Activated CD8-positive, alpha-beta T cell treated with anti-CD3 and anti-CD28 coated beads for 36 hours (primary cell): ENCODE data around the gene LIME1. TPM values are rescaled to one million over a fixed set of nuclear protein-coding genes. Genes with fewer than 3 reads are reported as not detected.

Experiments used
- ATAC-seq: fragments of 200-7000 bp; cut with Tn5 transposase; one replicate; pipeline ENCODE4 v1.10.0; 2021; ENCODE audit warnings: mild to moderate bottlenecking, moderate library complexity
- CTCF ChIA-PET: fragments of 350-600 bp; sonication (Branson Sonifier 250); formaldehyde crosslinking; loops from one replicate; lab custom pipeline; 2021; ENCODE audit warnings: antibody characterized with exemption; lab: Charles Lee
- POLR2A ChIA-PET: fragments of 350-600 bp; sonication (Branson Sonifier 250); formaldehyde crosslinking; loops from one replicate; lab custom pipeline; 2021; ENCODE audit warnings: antibody characterized with exemption; lab: Charles Lee
- DNase-seq: peaks from one replicate; pipeline ENCODE4 v3.0.0-alpha.2; 2020
- H3K27ac Mint-ChIP-seq: one replicate; pipeline ENCODE4 v1.8.0; 2021; ENCODE audit warnings: mild to moderate bottlenecking, mixed read lengths
- H3K27me3 Mint-ChIP-seq: one replicate; pipeline ENCODE4 v1.8.0; 2021; ENCODE audit warnings: mixed read lengths
- H3K36me3 Mint-ChIP-seq: one replicate; pipeline ENCODE4 v1.8.0; 2021; ENCODE audit warnings: low read depth, mixed read lengths
- H3K4me1 Mint-ChIP-seq: one replicate; pipeline ENCODE4 v1.8.0; 2021; ENCODE audit warnings: low read depth, mixed read lengths
- H3K4me3 Mint-ChIP-seq: one replicate; pipeline ENCODE4 v1.8.0; 2021; ENCODE audit warnings: mild to moderate bottlenecking, moderate library complexity, mixed read lengths
- H3K9me3 Mint-ChIP-seq: one replicate; pipeline ENCODE4 v1.8.0; 2021; ENCODE audit warnings: mixed read lengths
- intact Hi-C: fragments of 100-400 bp; cut with micrococcal nuclease; formaldehyde crosslinking; loops from one replicate; pipeline ENCODE4 v1.10.0; 2022
- total RNA-seq, 2 experiments: library from RNA; stranded (reverse); gene quantifications; one replicate each; pipeline ENCODE4 v1.2.3, GENCODE V29; 2021
- TF ChIP-seq, protein P1 (sequence below): fragments of 200-600 bp; IDR thresholded peaks from one replicate; pipeline ENCODE4 v1.8.0; 2022; ENCODE audit warnings: antibody characterized with exemption, mild to moderate bottlenecking

The LIME1 gene
- total RNA-seq, 2 experiments from 2014 or later = 15.5 to 16.8 TPM

DNA sequence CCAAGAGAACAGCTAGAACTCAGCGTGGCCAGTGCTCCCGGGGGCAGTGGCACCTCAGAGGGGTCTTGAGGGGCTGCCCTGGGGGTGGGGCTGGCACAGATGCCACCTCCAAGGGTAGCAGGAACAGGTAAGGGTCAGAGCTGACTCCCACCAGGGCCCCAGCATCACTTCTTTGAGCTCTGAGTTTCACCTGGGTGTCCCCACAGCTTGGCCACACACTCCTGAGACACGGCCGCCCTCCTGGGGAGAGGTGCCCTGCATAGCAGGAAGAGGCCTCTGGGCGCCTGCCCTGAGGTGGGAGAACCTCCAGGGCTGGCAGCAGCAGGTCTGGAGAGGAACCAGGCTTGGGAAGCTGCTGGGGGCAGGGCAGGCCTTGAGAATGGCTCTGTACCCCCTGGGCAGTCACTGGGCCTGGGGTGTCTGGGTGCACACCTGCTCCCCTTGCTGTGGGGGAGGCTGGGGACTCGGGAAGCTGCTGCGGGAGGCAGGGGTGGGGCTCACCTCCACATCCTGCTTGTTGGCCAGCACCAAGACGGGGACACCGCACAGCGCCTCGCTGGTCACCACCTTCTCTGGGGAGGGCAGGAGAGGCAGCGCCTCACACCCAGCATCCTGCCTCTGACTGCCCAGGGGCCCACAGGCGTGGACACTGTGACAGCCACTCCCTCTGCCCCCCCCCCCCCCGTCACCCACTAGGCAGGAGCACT is 35.0 kb upstream of the LIME1 start:
- ATAC-seq (no peak), DNase-seq (no peak)
- intact Hi-C loops = loop anchor here (10.0 kb wide), 1 partner anchor 163 kb away; the partner anchor contains the start of genes ABHD16B and TPD52L2
- ChIA-PET CTCF (no interaction called here), POLR2A (interaction anchor here (0.8 to 1.5 kb wide), 3 partner anchors 15 to 163 kb away, joined by 3 to 5 read pairs (median 4); no protein-coding TSS in a partner anchor)
- Mint-ChIP-seq H3K27me3 (no peaks in the 10 kb centered on the region), H3K27ac (no peak overlapping the region), H3K4me1 (peaks cover 23% of the 10 kb centered on the region), H3K36me3 (peaks cover 11% of the 10 kb centered on the region), H3K9me3 (no peaks in the 10 kb centered on the region), H3K4me3 (no peak overlapping the region)
- TF ChIP-seq, protein P1, sequence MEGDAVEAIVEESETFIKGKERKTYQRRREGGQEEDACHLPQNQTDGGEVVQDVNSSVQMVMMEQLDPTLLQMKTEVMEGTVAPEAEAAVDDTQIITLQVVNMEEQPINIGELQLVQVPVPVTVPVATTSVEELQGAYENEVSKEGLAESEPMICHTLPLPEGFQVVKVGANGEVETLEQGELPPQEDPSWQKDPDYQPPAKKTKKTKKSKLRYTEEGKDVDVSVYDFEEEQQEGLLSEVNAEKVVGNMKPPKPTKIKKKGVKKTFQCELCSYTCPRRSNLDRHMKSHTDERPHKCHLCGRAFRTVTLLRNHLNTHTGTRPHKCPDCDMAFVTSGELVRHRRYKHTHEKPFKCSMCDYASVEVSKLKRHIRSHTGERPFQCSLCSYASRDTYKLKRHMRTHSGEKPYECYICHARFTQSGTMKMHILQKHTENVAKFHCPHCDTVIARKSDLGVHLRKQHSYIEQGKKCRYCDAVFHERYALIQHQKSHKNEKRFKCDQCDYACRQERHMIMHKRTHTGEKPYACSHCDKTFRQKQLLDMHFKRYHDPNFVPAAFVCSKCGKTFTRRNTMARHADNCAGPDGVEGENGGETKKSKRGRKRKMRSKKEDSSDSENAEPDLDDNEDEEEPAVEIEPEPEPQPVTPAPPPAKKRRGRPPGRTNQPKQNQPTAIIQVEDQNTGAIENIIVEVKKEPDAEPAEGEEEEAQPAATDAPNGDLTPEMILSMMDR = no peak

DNA sequence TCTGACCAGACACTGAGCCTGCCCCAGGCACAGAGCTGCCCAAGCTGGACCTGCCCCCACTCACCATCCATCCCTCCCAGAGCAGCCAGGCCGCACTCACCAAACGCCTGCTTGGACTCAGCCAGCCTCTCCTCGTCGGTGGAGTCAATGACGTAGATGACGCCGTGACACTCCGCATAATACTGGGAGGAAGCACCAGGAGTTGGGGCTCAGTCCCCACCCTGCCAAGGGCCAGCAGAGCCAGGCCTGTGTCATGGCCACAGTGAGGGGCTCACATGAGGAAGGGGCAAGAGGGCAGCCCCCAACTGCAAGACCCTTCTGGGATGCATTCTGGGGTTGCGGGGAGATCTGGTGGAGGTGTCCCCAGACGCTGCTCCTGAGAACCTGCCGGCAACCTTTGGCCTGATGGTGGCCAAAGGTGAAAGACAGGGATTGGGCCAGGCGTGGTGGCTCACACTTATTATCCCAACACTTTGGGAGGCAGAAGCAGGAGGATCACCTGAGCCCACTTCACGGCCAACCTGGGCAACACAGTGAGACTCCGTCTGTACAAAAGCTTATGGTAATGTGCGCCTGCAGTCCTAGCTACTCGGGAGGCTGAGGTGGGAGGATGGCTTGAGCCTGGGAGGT is 34.3 kb upstream of the LIME1 start:
- ChIA-PET CTCF (no interaction called here), POLR2A (interaction anchor here (0.9 to 1.5 kb wide), 2 partner anchors 16 to 162 kb away, joined by 4 to 5 read pairs; no protein-coding TSS in a partner anchor)
- Mint-ChIP-seq H3K27ac (no peak overlapping the region), H3K4me3 (no peak overlapping the region), H3K9me3 (no peaks in the 10 kb centered on the region), H3K27me3 (no peaks in the 10 kb centered on the region), H3K4me1 (peaks cover 26% of the 10 kb centered on the region), H3K36me3 (peaks cover 15% of the 10 kb centered on the region)
- ATAC-seq (no peak), DNase-seq (no peak)
- intact Hi-C loops = loop anchor here (10.0 kb wide), 1 partner anchor 163 kb away; the partner anchor contains the start of genes ABHD16B and TPD52L2
- TF ChIP-seq, protein P1 = no peak

DNA sequence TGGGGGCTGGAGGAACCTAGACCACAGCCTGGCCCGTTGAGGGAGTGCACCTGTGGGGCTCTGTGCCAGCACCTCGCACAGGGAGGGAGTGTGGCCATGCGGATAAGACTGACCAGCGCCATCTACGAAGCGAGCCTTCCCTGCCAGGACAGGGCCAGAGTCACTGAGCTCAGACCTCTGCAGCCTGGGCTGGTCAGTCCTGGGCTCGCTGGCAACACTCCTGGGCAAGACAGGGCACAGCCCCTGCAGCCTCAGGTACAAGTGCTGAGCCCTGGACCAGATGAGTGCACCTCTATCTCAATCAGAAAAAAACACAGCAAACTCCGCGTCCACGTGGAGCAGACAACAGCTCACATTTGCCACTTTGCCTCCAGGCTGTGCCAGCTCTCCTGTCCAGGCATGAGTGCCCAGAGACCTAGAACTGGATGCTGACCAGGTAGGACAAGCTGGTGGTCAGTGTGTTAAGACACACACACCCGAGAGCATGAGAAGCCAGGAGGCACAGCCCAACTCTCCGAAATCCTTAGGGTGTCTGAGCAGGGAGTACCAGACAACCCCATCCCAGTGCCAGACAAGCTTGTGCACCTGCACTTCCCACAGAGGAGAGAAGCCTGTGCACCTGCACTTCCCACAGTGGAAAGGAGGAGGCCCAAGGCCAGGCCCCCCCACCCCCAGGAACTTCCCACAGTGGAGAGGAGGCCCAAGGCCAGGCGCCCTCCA is 33.6 kb upstream of the LIME1 start:
- ChIA-PET POLR2A (interaction anchor here (1.5 kb wide), 1 partner anchor 16 kb away, joined by 5 read pairs; no protein-coding TSS in a partner anchor), CTCF (no interaction called here)
- intact Hi-C loops = loop anchor here (10.0 kb wide), 1 partner anchor 162 kb away; the partner anchor contains the start of genes ABHD16B and TPD52L2
- DNase-seq = no peak
- Mint-ChIP-seq H3K27ac (no peak overlapping the region), H3K36me3 (peaks cover 15% of the 10 kb centered on the region), H3K9me3 (no peaks in the 10 kb centered on the region), H3K4me3 (no peak overlapping the region), H3K27me3 (no peaks in the 10 kb centered on the region), H3K4me1 (peaks cover 19% of the 10 kb centered on the region)
- TF ChIP-seq, protein P1 = no peak
- ATAC-seq = no peak

DNA sequence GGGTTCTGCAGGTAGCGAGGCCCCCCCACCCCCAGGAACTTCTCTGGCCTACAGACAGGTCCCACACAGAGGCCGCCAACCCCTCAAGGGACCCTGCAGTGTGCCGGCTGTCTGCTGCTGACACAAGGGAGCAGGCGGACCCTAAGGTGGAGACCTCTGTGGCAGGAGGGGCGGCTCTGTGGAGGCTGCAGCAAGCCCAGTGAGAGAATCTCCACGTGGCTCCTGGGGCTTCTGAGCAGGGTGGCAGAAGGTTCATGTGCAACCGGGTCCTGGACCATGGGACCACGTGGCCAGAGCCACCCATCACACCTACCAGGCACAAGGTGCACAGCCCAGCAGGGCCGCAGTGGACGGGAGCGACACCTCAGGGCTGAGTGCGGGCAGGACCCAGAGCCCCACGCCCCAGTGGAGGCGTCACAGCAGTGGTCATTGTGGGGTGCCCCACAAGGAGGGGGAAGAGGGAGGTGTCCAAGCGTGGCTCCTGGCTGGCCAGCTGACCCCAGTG is 32.9 kb upstream of the LIME1 start:
- Mint-ChIP-seq H3K36me3 (peaks cover 15% of the 10 kb centered on the region), H3K27me3 (no peaks in the 10 kb centered on the region), H3K9me3 (no peaks in the 10 kb centered on the region), H3K4me1 (peaks cover 20% of the 10 kb centered on the region), H3K27ac (no peak overlapping the region), H3K4me3 (no peak overlapping the region)
- no peak for DNase-seq
- POLR2A ChIA-PET = no interaction called here
- no peak for ATAC-seq
- intact Hi-C loops = loop anchor here (10.0 kb wide), 1 partner anchor 161 kb away; the partner anchor contains the start of genes ABHD16B and TPD52L2
- CTCF ChIA-PET = no interaction called here
- TF ChIP-seq, protein P1 = no peak
